ENCODE measurements around the gene MARVELD3. TPM values are rescaled to one million over a fixed set of nuclear protein-coding genes. Genes with fewer than 3 reads are reported as not detected.
A peak's percentile ranks its signal among the peaks of the same experiment; 100 is the strongest.

Gene MARVELD3
- total RNA-seq, 1 donor from 2014 or later, result 3.9 TPM

DNA sequence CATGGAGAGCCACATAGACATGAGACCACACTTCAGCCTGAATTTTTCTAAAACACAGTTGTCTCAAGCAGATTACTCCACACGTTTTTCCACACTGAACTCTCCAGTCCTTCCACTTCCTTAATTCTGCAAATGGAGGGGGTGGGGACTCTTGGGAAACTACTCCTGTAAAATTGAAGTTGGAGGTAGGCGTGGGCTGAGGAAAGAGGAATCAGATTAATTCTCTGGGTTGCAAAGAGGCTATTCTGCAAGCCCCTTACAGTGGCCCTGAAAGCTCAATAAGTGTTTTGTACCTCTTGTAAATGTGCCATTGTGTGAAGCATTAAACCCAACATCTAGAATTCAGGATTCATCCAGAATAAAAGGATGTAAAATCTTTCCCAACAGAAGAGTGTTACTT is 9.6 kb downstream of the MARVELD3 start:
- Mint-ChIP-seq H3K36me3 (ENCODE audit: low read depth, unreplicated experiment) (peaks cover 4% of the 10 kb centered on the region), H3K4me3 (ENCODE audit: unreplicated experiment) (no peak overlapping the region), H3K27ac (ENCODE audit: unreplicated experiment) (no peak overlapping the region), H3K9me3 (ENCODE audit: unreplicated experiment) (no peaks in the 10 kb centered on the region), H3K27me3 (ENCODE audit: unreplicated experiment) (no peaks in the 10 kb centered on the region), H3K4me1 (ENCODE audit: unreplicated experiment) (no peaks in the 10 kb centered on the region)
- no peak for TF ChIP-seq CTCF (IDR thresholded peaks at IDR 0.05; ENCODE audit: unreplicated experiment)
- no peak for DNase-seq (ENCODE audit: low spot score)

DNA sequence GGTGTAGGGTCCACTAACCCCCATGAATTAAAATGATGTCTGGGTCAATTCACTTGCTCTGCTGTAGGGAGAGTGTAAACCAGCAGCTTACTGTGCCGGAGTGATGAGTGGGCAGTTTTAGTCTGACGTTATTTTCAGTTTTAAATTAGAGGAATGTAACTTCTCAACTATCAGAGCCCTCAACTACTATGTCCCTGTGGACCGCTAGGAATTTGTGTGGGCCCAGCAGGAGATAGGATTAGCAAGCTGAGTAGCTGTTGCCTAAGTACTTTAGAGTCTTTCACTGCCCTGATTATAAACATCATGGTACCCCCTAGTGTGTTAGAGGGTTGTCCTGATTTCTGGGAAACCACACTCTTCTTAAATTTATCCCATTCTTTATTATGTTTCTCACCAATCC is 11.4 kb downstream of the MARVELD3 start:
- Mint-ChIP-seq H3K4me1 (ENCODE audit: unreplicated experiment) (no peaks in the 10 kb centered on the region), H3K36me3 (ENCODE audit: low read depth, unreplicated experiment) (peaks cover 4% of the 10 kb centered on the region), H3K27me3 (ENCODE audit: unreplicated experiment) (no peaks in the 10 kb centered on the region), H3K9me3 (ENCODE audit: unreplicated experiment) (no peaks in the 10 kb centered on the region), H3K27ac (ENCODE audit: unreplicated experiment) (no peak overlapping the region), H3K4me3 (ENCODE audit: unreplicated experiment) (no peak overlapping the region)
- no peak for TF ChIP-seq CTCF (IDR thresholded peaks at IDR 0.05; ENCODE audit: unreplicated experiment)
- DNase-seq (ENCODE audit: low spot score), result no peak

DNA sequence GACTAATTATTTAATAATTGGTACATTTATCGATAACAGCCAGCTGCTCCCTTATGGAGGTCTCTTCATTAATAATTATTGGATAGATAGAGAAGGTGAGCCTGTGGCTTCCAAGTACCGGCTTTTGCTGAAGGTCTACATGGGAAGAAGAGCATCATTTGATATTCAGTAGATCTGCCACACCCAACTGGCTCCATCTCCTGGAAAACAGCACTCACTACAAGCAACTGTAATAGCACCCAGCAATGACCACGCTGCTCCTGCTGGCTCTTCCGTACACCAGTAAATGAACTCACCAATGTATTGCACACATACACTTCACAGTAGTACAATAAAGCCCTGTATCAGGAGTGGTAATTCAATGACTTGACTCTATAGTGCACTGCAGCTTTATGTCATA is 19.5 kb downstream of the MARVELD3 start:
- Mint-ChIP-seq H3K27me3 (ENCODE audit: unreplicated experiment) (no peaks in the 10 kb centered on the region), H3K36me3 (ENCODE audit: low read depth, unreplicated experiment) (peaks cover under 1% of the 10 kb centered on the region), H3K4me3 (ENCODE audit: unreplicated experiment) (no peak overlapping the region), H3K9me3 (ENCODE audit: unreplicated experiment) (no peaks in the 10 kb centered on the region), H3K27ac (ENCODE audit: unreplicated experiment) (no peak overlapping the region), H3K4me1 (ENCODE audit: unreplicated experiment) (no peaks in the 10 kb centered on the region)
- DNase-seq (ENCODE audit: low spot score), result no peak
- TF ChIP-seq CTCF (IDR thresholded peaks at IDR 0.05; ENCODE audit: unreplicated experiment), result peak; percentile 17

DNA sequence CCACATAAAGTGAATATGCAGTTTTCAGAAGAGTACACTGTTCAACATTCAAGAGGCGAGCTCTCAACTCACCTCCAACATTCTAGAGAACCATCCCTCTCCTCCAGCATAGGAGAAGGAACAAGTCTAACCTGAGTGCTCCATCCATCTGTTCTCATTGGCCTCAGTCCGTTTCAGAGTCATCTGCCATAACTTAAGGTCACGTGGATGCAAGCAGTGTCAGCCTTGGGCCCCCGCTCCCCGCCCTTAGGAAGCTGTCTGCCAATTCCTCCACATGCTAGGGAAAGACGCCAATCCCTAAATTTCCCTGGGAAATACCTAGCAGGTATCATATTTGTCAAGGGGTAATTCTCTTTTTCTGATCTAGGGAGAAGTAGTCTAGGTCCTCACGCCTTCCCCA is 21.4 kb downstream of the MARVELD3 start:
- Mint-ChIP-seq H3K9me3 (ENCODE audit: unreplicated experiment) (no peaks in the 10 kb centered on the region), H3K27ac (ENCODE audit: unreplicated experiment) (no peak overlapping the region), H3K27me3 (ENCODE audit: unreplicated experiment) (no peaks in the 10 kb centered on the region), H3K4me1 (ENCODE audit: unreplicated experiment) (no peaks in the 10 kb centered on the region), H3K36me3 (ENCODE audit: low read depth, unreplicated experiment) (no peaks in the 10 kb centered on the region), H3K4me3 (ENCODE audit: unreplicated experiment) (no peak overlapping the region)
- no peak for TF ChIP-seq CTCF (IDR thresholded peaks at IDR 0.05; ENCODE audit: unreplicated experiment)
- no peak for DNase-seq (ENCODE audit: low spot score)

GRCh38 chr16:71648162-71648561 is 22.2 kb downstream of the MARVELD3 start:
- no peak for TF ChIP-seq CTCF (IDR thresholded peaks at IDR 0.05; ENCODE audit: unreplicated experiment)
- no peak for DNase-seq (ENCODE audit: low spot score)
- Mint-ChIP-seq H3K27ac (ENCODE audit: unreplicated experiment) (no peak overlapping the region), H3K36me3 (ENCODE audit: low read depth, unreplicated experiment) (no peaks in the 10 kb centered on the region), H3K27me3 (ENCODE audit: unreplicated experiment) (no peaks in the 10 kb centered on the region), H3K4me1 (ENCODE audit: unreplicated experiment) (no peaks in the 10 kb centered on the region), H3K9me3 (ENCODE audit: unreplicated experiment) (no peaks in the 10 kb centered on the region), H3K4me3 (ENCODE audit: unreplicated experiment) (no peak overlapping the region)

Measured in endothelial cell (in vitro differentiated cells).